HL-60 (cell line): Measurements from ENCODE around the gene EYA2.

Source experiments
- CTCF ChIP-seq: IDR thresholded peaks from one replicate; pipeline ENCODE4 v1.5.1; 2011; ENCODE audit warnings: low read length, control low read depth, inconsistent platforms; ENCODE audit not compliant: insufficient read depth
- POLR2AphosphoS5 ChIP-seq: IDR thresholded peaks from 2 replicates; pipeline ENCODE4 v1.6.1; 2012; ENCODE audit warnings: low read depth

- TF ChIP-seq CTCF (no peak), POLR2AphosphoS5 (no peak)
Measured at GRCh38 chr20:47173596-47174216, 279.1 kb downstream of the EYA2 start.
